Inflammatory macrophage (primary cell): ENCODE measurements around the gene SYNM.

ENCODE experiments used
- DNase-seq, 2 donors: peaks; one replicate each; pipeline ENCODE4 v3.0.0-alpha.2; 2020 to 2022

Gene SYNM

DNA sequence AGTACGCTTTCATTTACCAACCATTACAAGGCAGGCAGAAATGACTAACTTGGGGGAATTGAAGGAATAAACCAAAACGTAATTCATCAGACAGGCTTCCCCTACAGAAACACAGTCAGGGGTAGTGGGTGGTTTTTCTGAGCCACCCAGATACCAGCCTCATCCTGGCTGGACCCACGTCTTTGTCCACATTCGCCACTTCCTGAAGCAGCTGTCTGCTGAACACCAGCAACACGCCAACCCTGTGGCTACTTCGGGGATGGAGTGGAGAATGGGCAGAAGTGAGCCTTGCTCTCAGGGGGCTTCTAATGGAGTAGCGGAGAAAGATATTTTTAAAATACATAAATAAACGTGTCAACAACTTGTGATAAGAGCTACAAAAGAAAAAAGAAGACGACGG, 40.1 kb downstream of the SYNM start:
- no peak for DNase-seq

DNA sequence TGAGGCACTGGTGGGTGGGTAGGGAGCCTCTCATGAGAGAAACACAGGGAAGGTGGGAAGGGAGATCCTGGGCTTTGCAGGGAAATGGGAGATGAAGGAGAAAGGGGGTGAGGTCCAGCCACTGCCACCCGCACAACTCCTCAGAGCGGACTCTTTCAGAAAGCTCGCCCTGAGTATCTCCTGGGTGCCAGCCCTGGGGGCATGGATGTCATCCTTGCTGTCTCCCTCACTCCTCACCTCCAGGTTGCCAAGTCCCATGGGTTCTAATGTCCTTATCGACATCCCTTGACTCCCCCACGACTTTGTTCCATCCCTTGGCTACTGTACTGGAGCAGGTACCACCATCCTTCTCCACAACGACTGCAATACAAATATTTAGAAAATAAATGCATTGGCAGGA, 40.9 kb downstream of the SYNM start:
- no peak for DNase-seq

DNA sequence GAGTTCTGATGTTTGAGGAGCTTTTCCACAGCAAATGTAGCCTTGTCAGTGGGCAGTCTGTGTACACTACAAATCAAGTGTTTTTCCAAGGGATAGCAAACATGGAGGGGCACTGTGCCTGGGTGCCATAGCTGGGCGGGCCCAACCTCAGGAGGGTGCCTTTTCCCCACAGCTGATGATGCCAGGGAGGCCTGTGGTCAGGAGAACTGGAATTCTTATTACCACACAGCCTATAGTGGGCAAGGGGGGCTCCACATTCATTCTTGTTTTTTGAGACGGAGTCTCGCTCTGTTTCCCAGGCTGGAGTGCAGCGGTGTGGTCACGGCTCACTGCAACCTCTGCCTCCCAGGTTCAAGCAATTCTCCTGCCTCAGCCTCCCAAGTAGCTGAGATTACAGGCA, 41.8 kb downstream of the SYNM start:
- DNase-seq, result no peak

DNA sequence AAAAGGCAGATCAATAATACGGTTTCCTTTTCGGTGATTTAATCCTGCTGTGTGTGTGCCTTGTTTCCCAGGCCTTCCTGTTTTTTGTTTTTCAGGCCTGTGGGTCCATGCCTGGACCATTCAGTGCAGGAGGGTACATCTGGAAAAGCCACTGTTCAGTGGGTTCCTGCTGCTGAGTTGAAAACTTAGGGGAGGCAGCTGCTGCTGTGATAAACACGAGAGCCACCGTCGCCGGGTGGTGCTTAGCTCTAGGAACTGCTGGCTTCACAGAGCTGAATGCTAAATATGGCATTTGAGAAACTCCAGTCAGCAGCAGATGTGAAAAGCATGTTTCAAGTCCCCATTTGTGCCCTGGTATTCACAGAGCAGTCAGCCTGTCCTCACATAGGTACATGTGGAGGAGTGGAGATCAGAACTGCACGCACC, 44.0 kb downstream of the SYNM start:
- DNase-seq, result no peak

DNA sequence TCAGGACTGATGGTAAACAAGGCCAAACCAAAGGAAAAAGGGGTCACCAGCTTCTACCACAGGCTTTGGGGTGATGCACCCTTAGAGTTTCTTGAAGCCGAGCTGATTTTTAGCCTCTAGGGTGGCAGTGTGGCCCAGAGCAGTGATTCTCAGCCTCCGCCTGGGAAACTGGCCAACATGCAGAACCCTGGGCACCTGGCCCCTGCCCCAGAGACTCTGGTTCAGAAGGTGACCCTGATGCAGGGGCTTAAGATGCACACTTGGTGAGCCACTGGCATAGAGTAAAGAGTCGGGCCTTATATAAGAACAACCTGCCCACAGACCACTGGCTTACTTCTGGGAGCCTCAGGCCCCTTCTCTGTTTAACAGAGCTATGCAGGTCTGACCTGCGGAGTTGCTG, 44.5 kb downstream of the SYNM start:
- DNase-seq, result no peak

DNA sequence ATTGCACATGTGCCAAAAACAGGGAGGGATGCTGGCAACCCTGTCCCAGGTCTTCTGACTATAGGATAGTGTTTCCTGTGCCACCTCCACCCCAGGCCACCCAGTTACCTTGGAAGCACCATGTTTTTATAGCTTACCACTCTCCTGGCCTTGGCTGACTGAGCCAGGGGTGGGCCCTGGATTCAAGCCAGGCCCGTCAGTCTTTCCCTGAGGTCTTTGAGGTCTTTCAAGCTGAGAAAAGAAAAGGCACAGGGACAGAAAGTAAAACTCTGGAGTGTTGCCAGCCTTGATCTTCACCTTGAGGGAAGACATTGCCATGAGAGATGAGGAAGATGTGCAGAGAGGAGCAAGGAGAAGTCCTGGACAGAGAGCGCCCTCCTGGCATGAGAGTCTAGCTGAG, 46.3 kb downstream of the SYNM start:
- DNase-seq, result no peak

DNA sequence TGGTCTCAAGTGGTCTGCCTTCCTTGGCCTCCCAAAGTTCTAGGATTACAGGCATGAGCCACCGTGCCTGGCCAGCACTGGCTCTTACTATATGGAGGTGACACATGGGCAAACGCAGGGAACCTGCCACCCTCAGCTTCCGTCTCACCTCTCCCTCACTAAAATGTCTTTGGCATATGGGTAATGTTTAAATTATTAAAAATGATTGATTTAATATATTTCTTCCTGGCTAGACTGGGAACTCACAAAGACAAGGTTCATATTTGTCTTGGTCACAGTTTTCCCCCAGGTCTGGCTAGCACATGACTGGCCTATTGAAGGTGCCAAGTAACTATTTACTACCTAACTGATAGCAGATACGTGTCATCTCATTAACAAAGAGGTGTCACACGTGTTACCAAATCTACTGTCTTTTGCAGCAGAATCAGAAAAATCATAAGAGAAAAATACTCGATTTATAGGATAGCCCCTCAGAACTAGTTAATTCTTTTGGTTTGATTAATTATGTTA, 48.2 kb downstream of the SYNM start:
- no peak for DNase-seq

DNA sequence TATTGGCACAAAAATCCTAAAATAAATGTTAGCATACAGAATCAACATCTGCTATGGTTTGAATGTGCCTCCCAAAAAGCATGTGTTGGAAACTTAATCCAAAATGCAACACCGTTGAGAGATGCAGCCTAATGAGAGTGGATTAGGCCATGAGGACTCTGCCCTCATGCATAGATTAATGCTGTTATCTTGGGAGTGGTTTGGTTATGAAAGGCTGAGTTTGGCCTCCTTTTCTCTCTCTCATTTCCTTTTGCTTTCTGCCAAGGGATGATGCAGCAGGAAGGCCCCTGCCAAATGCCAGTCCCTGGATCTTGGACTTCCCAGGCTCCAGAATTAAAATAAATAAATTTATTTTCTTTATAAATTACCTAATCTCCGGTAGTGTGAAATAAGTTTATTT, 49.4 kb downstream of the SYNM start:
- DNase-seq, result no peak

DNA sequence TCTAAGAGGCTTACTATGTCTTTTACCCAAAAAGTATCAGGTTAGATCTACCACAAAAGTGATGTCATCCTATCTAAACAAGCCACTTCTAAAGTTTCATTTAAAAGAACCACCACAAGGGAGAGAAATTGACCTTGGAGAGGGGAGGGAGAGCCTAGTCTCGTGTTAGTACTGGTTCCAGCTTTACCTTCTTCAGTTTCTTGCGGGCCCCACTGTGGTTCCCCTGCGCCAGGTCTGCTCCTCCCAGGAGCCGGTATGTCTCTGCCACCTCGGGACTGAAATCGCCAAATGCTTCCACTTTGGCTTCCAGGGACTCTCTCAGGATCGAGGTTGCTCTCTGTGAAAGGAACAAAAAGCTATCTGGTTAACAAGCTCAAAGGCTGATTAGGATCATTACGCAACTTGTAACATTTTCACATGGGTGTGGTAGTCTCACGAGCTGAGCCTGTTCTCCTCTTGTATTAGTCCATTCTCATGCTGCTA, 51.1 kb downstream of the SYNM start:
- DNase-seq, result no peak

DNA sequence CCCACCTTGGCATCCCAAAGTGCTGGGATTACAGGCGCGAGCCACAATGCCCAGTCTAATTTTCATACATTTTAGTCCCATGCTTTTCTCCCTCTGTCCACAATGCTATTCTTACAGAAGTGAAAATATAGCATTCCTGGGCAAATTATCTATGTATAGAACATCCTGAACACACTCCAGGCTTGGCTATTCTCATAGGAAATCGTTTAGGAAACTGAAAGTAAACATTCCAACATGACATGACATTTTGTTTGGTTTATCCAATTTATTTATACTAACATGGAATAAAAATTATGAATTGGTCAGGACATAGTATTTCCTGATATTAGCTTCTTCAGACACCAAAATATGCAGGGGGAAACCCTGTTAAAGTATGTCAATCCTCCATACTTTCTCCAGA, 52.6 kb downstream of the SYNM start:
- DNase-seq, result no peak

DNA sequence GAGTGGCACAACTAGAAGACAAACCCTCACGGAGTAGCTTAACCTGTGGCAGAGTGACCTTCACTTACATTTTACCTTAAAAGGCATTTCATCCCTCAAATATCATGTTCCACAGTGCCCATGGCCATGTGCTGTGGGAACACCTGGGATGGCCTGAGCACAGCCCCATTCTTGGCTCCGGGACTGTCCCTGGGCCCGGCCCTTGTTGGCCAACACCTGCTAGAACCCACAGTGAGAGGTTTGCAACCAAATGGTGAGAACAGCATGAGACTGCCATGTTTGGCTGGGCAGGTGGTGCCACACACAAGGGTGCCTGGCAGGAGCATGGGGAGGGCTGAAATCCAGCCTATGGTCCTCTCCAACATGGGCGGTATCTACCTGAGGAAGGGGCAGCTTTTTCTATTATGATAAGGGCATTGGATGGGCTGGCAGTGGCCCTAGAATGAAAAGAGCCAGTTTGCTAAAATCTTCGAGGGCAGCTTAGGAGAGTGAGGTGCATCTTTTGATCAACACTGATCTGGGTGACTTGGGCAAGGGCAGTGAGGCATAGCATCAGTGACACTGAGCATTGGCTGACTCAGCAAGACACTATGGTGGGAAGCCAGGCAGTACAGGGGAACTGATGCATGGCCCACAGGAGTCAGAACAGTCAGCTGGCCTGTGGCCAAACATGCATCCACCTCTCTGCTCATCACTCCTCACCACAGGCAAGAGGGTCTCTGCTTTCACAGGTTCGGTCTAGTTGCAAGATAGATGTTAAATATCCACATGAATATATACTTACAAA, 53.9 kb downstream of the SYNM start:
- DNase-seq, result no peak

DNA sequence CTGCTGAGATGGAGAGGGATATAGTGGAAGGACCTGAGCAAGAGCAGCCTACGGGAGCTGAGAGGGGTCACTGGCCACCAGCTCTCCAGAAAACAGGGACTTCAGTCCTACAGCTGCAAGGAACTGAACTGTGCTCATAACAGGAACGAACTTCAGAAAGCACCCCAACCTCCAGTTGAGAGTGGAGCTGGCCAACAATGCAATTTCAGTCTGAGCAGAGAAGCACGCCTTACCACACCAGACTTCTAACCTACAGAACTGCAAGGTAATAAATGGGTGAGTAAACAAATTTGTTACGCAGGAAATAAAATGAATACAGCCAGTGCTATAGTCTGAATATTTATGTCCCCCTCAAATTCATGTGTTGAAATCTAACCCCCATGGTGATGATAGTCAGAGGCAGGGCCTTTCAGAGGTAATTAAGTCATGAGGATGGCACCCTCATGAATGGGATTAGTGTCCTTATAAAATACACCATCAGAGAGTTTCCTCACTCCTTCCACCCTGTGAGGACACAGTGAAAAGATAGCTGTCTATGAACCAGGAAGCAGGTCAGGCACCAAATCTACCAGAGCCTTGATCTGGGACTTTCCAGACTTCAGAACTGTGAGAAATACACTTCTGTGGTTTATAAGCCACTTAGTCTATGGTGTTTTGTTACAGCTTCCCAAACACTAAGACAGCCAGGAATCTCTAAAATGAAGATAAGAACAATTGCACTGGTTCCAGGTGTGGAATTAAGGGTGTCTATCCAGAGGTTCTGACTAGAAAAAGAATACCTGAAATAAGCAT, 58.6 kb downstream of the SYNM start:
- no peak for DNase-seq

DNA sequence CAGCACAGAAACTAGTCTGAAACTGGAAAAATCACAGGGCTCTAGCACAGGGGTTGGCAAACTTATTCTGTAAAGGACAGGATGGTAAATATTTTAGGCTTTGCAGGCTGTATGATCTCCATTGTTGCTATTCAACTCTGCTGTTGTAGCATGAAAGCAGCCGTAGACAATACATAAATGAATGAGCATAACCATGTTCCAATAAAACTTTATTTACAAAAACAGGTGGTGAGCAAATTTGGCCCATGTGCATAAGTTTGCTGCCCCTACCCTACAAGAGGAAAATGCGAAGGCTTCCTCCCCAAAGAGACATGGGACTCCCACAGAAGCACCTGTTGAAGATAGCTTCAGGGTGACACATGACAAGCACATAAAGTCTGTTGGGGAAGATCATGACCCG, 59.2 kb downstream of the SYNM start:
- DNase-seq, result no peak

DNA sequence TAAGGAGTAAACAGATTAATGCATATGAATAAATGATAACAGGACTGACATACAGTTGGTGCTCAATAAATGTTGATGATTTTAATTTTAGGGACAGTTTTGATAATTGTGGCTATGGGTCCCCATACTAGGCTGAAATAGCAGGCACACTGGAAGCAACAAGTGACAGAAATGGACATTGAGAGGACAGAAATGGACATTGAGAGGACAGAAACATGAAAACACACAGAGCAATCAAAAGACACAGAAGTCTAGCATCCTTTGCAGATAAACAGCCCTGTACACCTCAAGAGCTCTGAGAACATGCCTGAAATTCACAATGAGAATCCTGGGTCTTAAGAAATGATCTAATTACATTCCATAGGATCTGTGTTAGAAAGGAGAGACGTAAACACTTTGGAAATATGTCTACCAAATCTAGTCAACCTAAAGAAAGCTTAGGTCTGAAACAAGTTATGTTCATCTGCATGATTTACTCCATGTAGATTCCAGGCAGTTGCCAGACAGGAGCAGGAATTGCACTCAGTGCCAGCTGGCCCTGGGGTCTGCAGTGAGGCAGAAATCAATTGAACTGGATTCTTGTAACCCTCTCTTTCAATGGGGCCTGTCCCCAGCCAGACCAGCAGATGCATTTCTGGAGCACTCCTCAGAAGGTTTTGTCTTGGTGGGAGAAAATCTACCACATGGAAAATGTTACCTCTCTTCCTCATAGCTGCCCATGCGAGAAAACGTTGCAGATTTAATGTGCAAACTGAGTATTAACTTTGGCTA, 60.3 kb downstream of the SYNM start:
- no peak for DNase-seq

DNA sequence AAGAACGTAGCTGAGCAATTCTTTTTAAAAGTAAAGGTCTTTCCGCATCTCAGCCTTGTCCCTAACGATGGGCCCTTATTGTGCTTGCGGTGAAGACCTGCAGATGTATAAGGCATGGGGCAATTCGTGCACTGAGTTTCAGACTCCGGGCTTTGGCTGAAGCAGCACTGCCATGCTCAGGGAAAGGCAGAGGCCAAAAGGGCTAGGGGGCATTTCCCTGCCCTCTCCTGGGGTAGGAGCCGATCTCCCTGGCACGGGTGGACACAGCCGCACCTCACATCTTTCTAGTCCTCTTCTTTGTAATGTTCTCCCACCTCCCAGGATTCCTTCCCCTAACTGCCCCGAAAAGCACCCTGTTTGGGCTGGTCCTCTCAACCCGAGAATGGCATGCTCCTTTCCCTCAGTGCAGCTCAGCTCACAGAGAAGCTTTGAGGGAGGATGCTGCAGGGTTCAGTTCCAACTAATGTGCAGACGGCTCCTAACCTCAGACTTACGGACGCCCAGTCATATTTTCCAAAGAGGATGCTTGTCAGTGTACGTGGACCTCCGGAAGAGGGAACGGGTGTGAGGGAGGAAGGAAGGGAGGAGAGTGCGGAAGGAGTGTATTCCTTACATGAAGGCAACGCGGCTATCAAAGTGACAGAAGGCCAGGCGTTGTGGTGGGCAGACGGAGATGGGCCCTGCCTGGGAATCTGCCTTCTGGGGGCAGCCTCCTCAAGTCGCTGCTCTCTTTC, 61.2 kb downstream of the SYNM start:
- no peak for DNase-seq

DNA sequence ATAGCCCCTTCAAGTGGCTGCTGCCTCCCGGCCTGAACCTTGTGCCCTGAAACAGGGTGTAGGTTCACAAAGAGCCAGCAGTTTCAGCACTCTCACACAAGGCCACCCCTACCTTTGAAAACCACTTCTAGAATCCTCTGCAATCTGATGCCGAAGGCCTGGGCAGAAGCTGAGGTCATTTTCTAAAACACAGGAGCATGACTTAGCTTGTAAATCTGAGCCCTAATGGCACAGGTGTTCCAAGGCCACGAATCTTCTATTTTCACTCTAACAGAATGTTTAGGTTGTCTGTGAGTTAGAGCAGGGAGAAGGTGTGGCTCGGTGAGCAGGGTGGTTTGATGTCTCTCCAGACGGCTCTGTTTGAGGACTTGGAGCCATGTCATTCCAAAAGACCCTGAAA, 62.3 kb downstream of the SYNM start:
- DNase-seq, result no peak

DNA sequence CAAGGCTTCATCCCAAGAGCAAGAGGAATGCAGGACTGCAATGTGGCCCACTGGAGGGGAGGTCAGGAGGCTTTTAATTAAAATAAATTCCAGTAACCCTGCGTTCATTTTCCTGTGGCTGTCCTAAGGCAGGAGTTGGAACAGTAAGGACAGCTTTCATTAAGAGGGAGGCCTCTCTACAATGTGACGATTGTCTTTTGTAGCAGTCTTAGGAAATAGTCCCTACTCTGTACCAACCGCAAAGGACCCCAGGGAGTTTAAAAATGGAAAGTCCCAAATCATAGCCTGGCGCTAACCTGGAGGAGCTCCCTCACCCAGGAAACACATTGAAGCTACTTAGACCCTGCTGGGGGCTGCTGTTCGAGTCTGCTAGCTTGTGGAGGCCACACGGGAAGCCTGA, 62.8 kb downstream of the SYNM start:
- DNase-seq, result no peak

DNA sequence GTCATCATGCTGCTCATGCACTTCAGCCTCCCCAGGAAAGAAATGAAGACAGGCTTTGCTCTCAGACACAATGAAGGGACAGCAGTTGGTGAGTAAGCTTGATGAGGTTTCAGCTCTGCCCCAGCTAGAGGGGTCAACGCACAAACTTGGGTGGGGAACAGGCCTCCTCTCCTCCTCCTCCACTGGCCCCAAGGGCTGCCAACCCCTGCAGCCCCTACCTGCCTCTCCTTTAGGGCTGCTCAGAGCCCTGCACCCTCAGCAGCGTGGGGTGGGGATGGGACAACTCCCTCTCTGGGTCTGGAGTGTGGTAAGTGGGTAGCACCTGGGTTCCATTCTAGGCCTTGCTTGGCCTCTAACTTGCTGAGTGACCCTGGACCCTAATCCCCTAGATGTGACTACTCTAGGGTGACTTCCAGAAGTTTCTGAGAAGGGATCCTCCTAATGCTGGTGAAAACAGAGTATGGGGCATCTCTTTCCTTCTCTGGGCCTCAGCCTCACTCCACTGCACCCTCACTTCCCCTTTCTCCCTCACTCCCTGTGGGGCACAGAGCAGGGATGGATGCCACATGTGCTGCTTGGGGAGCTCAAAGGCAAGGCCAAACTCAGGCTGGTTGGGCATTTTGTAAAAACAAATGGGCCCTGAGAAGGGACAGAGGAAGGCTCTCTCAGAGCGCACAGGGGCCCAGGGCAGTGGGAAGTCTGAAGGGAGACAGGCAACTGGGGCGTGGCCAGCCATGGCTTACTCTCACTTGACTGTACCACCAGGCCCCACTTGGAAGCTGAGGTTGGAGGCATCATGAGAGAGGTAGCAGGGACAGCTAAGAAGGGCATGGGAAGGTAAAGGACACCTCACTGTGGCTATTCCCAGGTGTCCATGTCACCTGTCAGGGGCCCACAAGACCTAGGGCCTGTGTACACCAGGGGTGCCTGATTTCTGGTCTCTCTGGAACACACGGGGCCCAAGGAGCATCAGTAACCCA, 64.0 kb downstream of the SYNM start:
- no peak for DNase-seq

DNA sequence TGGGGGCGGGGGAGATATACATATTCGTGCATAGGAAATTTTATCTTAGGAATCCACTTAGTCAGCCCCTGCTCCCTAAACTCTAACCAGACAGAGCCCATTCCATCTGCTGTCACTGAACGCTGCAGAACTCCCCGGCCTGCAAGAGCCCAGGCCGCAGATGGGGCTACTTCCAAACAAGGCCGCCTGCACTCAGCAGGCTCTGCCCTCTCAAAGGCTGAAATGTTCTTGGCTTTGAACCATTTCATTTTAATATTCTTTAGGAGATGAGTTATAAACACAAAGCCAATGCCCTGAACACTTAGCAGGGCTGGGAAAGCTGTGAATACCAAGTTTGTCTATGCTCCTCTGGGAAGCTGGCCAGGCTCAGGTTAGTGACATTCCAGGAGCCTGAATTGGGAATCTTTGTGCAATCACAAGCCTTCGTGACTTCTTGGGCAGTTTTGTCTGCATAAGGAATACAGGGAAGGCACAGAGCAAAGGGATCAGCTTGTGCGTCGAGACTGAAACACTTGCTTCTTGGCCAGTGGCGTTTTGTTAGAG, 65.0 kb downstream of the SYNM start:
- DNase-seq, result no peak

DNA sequence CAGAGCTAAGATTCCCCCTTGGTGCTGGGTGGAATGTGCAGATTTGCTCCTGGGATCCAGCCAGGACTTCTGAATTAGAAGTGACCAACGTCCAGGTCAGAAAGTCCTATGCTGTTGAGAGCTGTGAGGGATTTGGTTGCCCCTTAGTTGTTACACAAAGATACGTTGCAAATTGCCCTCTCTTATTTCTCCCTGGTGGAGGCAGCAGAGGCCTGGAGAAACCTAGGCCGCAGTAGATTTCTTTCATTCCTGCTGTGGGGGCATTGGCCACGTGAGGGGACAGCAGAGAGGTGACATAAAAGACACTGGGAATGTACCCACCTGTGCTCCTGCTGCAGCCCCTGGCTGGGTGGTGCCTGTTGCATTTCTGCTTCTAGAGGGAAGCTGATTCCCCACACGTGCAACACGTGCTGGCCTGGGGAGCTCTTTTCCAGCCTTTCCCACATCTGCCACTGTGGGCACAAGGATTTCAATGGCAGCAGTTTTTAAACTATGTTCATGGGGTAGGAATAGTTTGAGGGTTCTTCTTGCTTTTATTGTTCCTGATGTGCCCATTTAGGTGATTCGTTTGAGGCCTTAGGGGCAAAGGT, 65.7 kb downstream of the SYNM start:
- DNase-seq, result no peak
